Stimulated activated CD4-positive, alpha-beta T cell treated with anti-CD3 and anti-CD28 coated beads, Interleukin-1b, Interleukin-23, amount 100 ng/mL, for 1 hour (primary cell): ENCODE results near the gene PREP.
"Not testable (repeated sequence)": the region's sequence is repeated elsewhere in the genome, so short reads cannot be mapped to it uniquely, and the experiment has no call there.

Experiments used
- DNase-seq, 2 donors: peaks; one replicate each; pipeline ENCODE4 v3.0.0-alpha.2; 2020; ENCODE audit warnings: low read depth in 2 of 2

Gene PREP

GRCh38 chr6:105345506-105345905 is 57.4 kb downstream of the PREP start:
- no peak for DNase-seq

- DNase-seq = no peak
Measured at GRCh38 chr6:105344881-105345370, 58.0 kb downstream of the PREP start.

GRCh38 chr6:105338350-105338983 is 64.4 kb downstream of the PREP start:
- not testable (repeated sequence) for DNase-seq

GRCh38 chr6:105336986-105337385 is 65.9 kb downstream of the PREP start:
- no peak for DNase-seq

GRCh38 chr6:105332576-105332975 is 70.3 kb downstream of the PREP start:
- DNase-seq = no peak

GRCh38 chr6:105331927-105332326 is 71.0 kb downstream of the PREP start:
- no peak for DNase-seq

- DNase-seq = no peak
Measured at GRCh38 chr6:105330913-105331312, 72.0 kb downstream of the PREP start.

- DNase-seq = no peak
Measured at GRCh38 chr6:105330364-105330763, 72.5 kb downstream of the PREP start.

- no peak for DNase-seq
Measured at GRCh38 chr6:105326833-105327770, 75.8 kb downstream of the PREP start.

- no peak for DNase-seq
Measured at GRCh38 chr6:105326216-105326615, 76.7 kb downstream of the PREP start.

- DNase-seq = no peak
Measured at GRCh38 chr6:105324386-105324950, 78.4 kb downstream of the PREP start.

GRCh38 chr6:105322499-105323225 is 80.2 kb downstream of the PREP start:
- DNase-seq = no peak

GRCh38 chr6:105321728-105322127 is 81.2 kb downstream of the PREP start:
- DNase-seq = no peak

- no peak for DNase-seq
Measured at GRCh38 chr6:105321207-105321606, 81.7 kb downstream of the PREP start.

- no peak for DNase-seq
Measured at GRCh38 chr6:105320765-105321164, 82.1 kb downstream of the PREP start.

- no peak for DNase-seq
Measured at GRCh38 chr6:105320271-105320670, 82.6 kb downstream of the PREP start.

GRCh38 chr6:105319331-105319730 is 83.6 kb downstream of the PREP start:
- no peak for DNase-seq

- no peak for DNase-seq
Measured at GRCh38 chr6:105318660-105319059, 84.2 kb downstream of the PREP start.

GRCh38 chr6:105317607-105318533 is 85.0 kb downstream of the PREP start:
- DNase-seq = no peak

GRCh38 chr6:105313211-105313610 is 89.7 kb downstream of the PREP start:
- no peak for DNase-seq

- DNase-seq = no peak
Measured at GRCh38 chr6:105310947-105311346, 91.9 kb downstream of the PREP start.
